T-helper 22 cell (primary cell): ENCODE results near the gene ADSL.

Experiments used
- DNase-seq: peaks from one replicate; pipeline ENCODE4 v3.0.0-alpha.2; 2020; ENCODE audit warnings: low read depth

ADSL gene

GRCh38 chr22:40328546-40329456 is 17.5 kb upstream of the ADSL start:
- no peak for DNase-seq

GRCh38 chr22:40329466-40329865 is 16.8 kb upstream of the ADSL start:
- no peak for DNase-seq

GRCh38 chr22:40330086-40330485 is 16.2 kb upstream of the ADSL start:
- DNase-seq, result no peak

- no peak for DNase-seq
Observed at GRCh38 chr22:40330615-40331014, 15.7 kb upstream of the ADSL start.

- no peak for DNase-seq
Observed at GRCh38 chr22:40331706-40332105, 14.6 kb upstream of the ADSL start.

GRCh38 chr22:40332319-40332781 is 13.9 kb upstream of the ADSL start:
- DNase-seq, result no peak

GRCh38 chr22:40334060-40334459 is 12.2 kb upstream of the ADSL start:
- no peak for DNase-seq

GRCh38 chr22:40334899-40335298 is 11.4 kb upstream of the ADSL start:
- no peak for DNase-seq

GRCh38 chr22:40335358-40335757 is 10.9 kb upstream of the ADSL start:
- DNase-seq, result no peak

GRCh38 chr22:40340044-40340443 is 6.3 kb upstream of the ADSL start:
- no peak for DNase-seq

- no peak for DNase-seq
Observed at GRCh38 chr22:40341604-40342003, 4.7 kb upstream of the ADSL start.

GRCh38 chr22:40342521-40342920 is 3.8 kb upstream of the ADSL start:
- DNase-seq, result no peak

GRCh38 chr22:40345271-40345670 is 1.0 kb upstream of the ADSL start:
- peak; percentile 49 for DNase-seq

GRCh38 chr22:40345815-40346184 is 500 bp upstream of the ADSL start:
- DNase-seq, result peak; percentile 31

- DNase-seq, result no peak
Observed at GRCh38 chr22:40347300-40347699, 1.0 kb downstream of the ADSL start.

GRCh38 chr22:40348025-40348658 is 1.8 kb downstream of the ADSL start:
- peak; percentile 37 for DNase-seq

- DNase-seq, result no peak
Observed at GRCh38 chr22:40352763-40353162, 6.5 kb downstream of the ADSL start.

GRCh38 chr22:40361100-40361499 is 14.8 kb downstream of the ADSL start:
- no peak for DNase-seq

- no peak for DNase-seq
Observed at GRCh38 chr22:40363059-40363458, 16.8 kb downstream of the ADSL start.

GRCh38 chr22:40364431-40364830 is 18.1 kb downstream of the ADSL start:
- DNase-seq, result no peak

GRCh38 chr22:40366068-40366467 is 19.8 kb downstream of the ADSL start:
- no peak for DNase-seq

GRCh38 chr22:40367342-40367741 is 21.0 kb downstream of the ADSL start:
- DNase-seq, result no peak

GRCh38 chr22:40368016-40368415 is 21.7 kb downstream of the ADSL start:
- no peak for DNase-seq
